Breast epithelium (tissue), 4 donors: ENCODE results near the gene PDZD4. TPM values are rescaled to one million over a fixed set of nuclear protein-coding genes. Genes with fewer than 3 reads are reported as not detected.
A peak's percentile ranks its signal among the peaks of the same experiment; 100 is the strongest.

Source experiments
- DNase-seq, 2 donors: peaks; one replicate each; pipeline ENCODE4 v3.0.0-alpha.2; 2019; ENCODE audit warnings: low spot score in 2 of 2
- H3K27ac ChIP-seq, 2 donors: fragments of 200-600 bp; sonication (generic) in 1 of 2; one replicate each; pipeline ENCODE4 v1.5.1; 2016 to 2019; ENCODE audit warnings: mild to moderate bottlenecking in 1 of 2
- H3K27me3 ChIP-seq, 2 donors: fragments of 200-600 bp; sonication (generic) in 1 of 2; one replicate each; pipeline versions ENCODE4 v1.5.1 to v1.6.0; 2017 to 2019; ENCODE audit warnings: control low read depth in 1 of 2, mild to moderate bottlenecking in 1 of 2
- H3K36me3 ChIP-seq: fragments of 200-600 bp; one replicate; pipeline ENCODE4 v1.5.1; 2019
- H3K4me1 ChIP-seq, 2 donors: fragments of 200-600 bp; sonication (generic); one replicate each; pipeline ENCODE4 v1.5.1; 2016 to 2019; ENCODE audit warnings: control low read depth in 1 of 2
- H3K4me3 ChIP-seq, 3 donors: fragments of 200-600 bp; sonication (generic); 1 replicate in 2 of 3; 2 replicates in 1 of 3; pipeline ENCODE4 v1.5.1; 2016 to 2019; ENCODE audit warnings: mild to moderate bottlenecking in 3 of 3, moderate library complexity in 2 of 3
- H3K9me3 ChIP-seq, 2 donors: fragments of 200-600 bp; sonication (generic) in 1 of 2; one replicate each; pipeline ENCODE4 v1.5.1; 2016 to 2019; ENCODE audit warnings: control low read depth in 1 of 2
- CTCF ChIP-seq, 3 donors: fragments of 450-650 bp; IDR thresholded peaks; one replicate each; pipeline ENCODE4 v1.5.1; 2016 to 2017; ENCODE audit warnings: antibody characterized with exemption in 3 of 3, mild to moderate bottlenecking in 3 of 3, moderate library complexity in 3 of 3
- POLR2A ChIP-seq: fragments of 450-650 bp; IDR thresholded peaks from one replicate; pipeline ENCODE4 v1.6.1; 2016; ENCODE audit warnings: antibody characterized with exemption, mild to moderate bottlenecking, moderate library complexity
- POLR2AphosphoS5 ChIP-seq, 3 donors: sonication (generic); formaldehyde crosslinking; IDR thresholded peaks; one replicate each; pipeline ENCODE4 v1.6.1; 2017; ENCODE audit warnings: antibody characterized with exemption in 3 of 3
- intact Hi-C: fragments of 100-400 bp; cut with DNase I; formaldehyde crosslinking; loops from one replicate; pipeline ENCODE4 v1.15.1; 2023; ENCODE audit warnings: low total_unique reads
- total RNA-seq, 3 donors: library from RNA; depleted of rRNA; stranded (reverse); fragments of >200 nt; gene quantifications; one replicate each; pipeline ENCODE4 v1.1.0, GENCODE V29; 2016

PDZD4 gene
- total RNA-seq, 3 donors from 2014 or later = 0.80 to 5.6 (median 2.9) TPM

GRCh38 chrX:153828723-153829548 lies 1.4 kb downstream of the PDZD4 start:
- TF ChIP-seq POLR2AphosphoS5 (IDR thresholded peaks at IDR 0.05) = no peak
- no peak for TF ChIP-seq CTCF (IDR thresholded peaks at IDR 0.05)
- TF ChIP-seq POLR2A = no peak
- Histone ChIP-seq H3K27me3 (peaks cover 5 to 87% of the 10 kb centered on the region in 2 donors), H3K27ac (peak overlapping the region in 1 of 2 donors; percentile 75), H3K4me1 (no peaks in the 10 kb centered on the region), H3K9me3 (no peaks in the 10 kb centered on the region), H3K4me3 (peak overlapping the region; percentile 32 to 69 (median 49)), H3K36me3 (no peaks in the 10 kb centered on the region)
- intact Hi-C loops = no loop called here
- no peak for DNase-seq

- peaks cover 5 to 88% of the 10 kb centered on the region in 2 donors for H3K27me3 ChIP-seq
- H3K36me3 ChIP-seq = no peaks in the 10 kb centered on the region
- intact Hi-C loops = no loop called here
- H3K4me1 ChIP-seq = no peaks in the 10 kb centered on the region
- peak overlapping the region in 1 of 2 donors; percentile 75 for H3K27ac ChIP-seq
- H3K4me3 ChIP-seq = peak overlapping the region in 2 of 3 donors; percentile 49 to 69
- H3K9me3 ChIP-seq = no peaks in the 10 kb centered on the region
- TF ChIP-seq POLR2A = no peak
- TF ChIP-seq POLR2AphosphoS5 (IDR thresholded peaks at IDR 0.05) = no peak
- no peak for TF ChIP-seq CTCF (IDR thresholded peaks at IDR 0.05)
- DNase-seq = no peak
These were observed 2.0 kb downstream of the PDZD4 start for GRCh38 chrX:153828308-153828707.

GRCh38 chrX:153827903-153828302 lies 2.4 kb downstream of the PDZD4 start:
- no peak for TF ChIP-seq CTCF (IDR thresholded peaks at IDR 0.05)
- no peak for TF ChIP-seq POLR2AphosphoS5 (IDR thresholded peaks at IDR 0.05)
- TF ChIP-seq POLR2A = no peak
- Histone ChIP-seq H3K9me3 (no peaks in the 10 kb centered on the region), H3K4me1 (no peaks in the 10 kb centered on the region), H3K27me3 (peaks cover 5 to 84% of the 10 kb centered on the region in 2 donors), H3K27ac (no peak overlapping the region), H3K4me3 (peak overlapping the region in 2 of 3 donors; percentile 49 to 69), H3K36me3 (no peaks in the 10 kb centered on the region)
- intact Hi-C loops = no loop called here
- no peak for DNase-seq

GRCh38 chrX:153827016-153827415 lies 3.3 kb downstream of the PDZD4 start:
- no peak for TF ChIP-seq CTCF (IDR thresholded peaks at IDR 0.05)
- no peak for TF ChIP-seq POLR2AphosphoS5 (IDR thresholded peaks at IDR 0.05)
- TF ChIP-seq POLR2A = no peak
- no peaks in the 10 kb centered on the region for H3K4me1 ChIP-seq
- H3K36me3 ChIP-seq = no peaks in the 10 kb centered on the region
- DNase-seq = no peak
- H3K9me3 ChIP-seq = no peaks in the 10 kb centered on the region
- no peak overlapping the region for H3K27ac ChIP-seq
- H3K4me3 ChIP-seq = no peak overlapping the region
- H3K27me3 ChIP-seq = peaks cover 5 to 75% of the 10 kb centered on the region in 2 donors
- intact Hi-C loops = no loop called here

- intact Hi-C loops = no loop called here
- TF ChIP-seq CTCF (IDR thresholded peaks at IDR 0.05) (no peak), POLR2AphosphoS5 (IDR thresholded peaks at IDR 0.05) (no peak), POLR2A (no peak)
- no peak for DNase-seq
These were observed 5.3 kb downstream of the PDZD4 start for GRCh38 chrX:153825042-153825441.

More at GRCh38 chrX:153825042-153825441, 5.3 kb downstream of the PDZD4 start:
- Histone ChIP-seq H3K36me3 (no peaks in the 10 kb centered on the region), H3K27me3 (peaks cover 5 to 75% of the 10 kb centered on the region in 2 donors), H3K27ac (no peak overlapping the region), H3K4me1 (no peaks in the 10 kb centered on the region), H3K4me3 (no peak overlapping the region), H3K9me3 (no peaks in the 10 kb centered on the region)
